ENCODE results near the gene TACC2.
"Not testable (repeated sequence)": the region's sequence is repeated elsewhere in the genome, so short reads cannot be mapped to it uniquely, and the experiment has no call there.

The TACC2 gene

DNA sequence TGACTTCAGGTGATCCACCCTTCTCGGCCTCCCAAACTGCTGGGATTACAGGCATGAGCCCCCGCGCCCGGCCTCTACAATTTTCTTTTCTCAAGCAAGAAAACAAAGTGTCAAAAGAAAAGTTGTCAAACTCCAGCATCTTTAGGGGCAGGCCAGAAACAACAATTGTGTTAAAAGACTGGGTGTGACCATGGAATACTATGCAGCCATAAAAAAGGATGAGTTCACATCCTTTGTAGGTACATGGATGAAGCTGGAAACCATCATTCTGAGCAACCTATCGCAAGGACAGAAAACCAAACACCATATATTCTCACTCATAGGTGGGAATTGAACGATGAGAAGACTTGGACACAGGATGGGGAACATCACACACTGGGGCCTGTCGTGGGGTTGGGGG lies 34.3 kb downstream of the TACC2 start:
- DNase-seq (ENCODE audit: low read depth), result not testable (repeated sequence)

DNA sequence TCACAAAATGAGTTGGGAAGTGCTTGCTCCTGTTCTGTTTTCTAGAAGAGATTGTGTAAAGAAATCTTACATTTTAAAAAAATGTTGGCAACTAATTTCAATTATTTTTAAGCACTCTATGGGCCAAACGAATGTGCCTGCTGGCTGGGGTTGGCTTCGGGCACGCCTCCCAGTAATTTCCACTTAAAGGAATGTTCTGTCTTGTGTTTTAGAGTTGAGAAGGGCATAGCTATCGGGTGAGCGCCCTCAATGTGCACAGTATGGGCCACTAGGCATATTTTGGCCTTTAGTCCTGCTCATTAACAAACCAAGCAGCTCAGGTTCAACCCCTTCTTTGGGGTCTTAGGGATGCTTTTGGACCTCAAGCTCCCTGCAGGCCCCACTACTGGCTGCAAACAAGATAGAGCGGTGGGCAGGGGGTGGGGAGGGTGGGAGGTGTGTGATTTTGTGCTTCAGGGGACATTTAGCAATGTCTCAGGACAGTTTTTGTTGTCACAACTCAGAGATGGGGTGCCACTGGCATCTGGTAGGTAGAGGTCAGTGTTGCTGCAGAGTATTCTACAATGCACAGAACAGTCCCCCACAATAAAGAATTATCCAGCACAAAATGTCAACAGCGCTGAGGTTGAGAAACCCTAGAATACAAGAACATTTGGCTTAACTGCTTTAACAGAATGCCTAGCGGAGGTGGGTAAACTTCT lies 40.7 kb downstream of the TACC2 start:
- DNase-seq (ENCODE audit: low read depth), result no peak

- DNase-seq (ENCODE audit: low read depth), result no peak
These were observed 41.2 kb downstream of the TACC2 start for GRCh38 chr10:122030200-122030552.

DNA sequence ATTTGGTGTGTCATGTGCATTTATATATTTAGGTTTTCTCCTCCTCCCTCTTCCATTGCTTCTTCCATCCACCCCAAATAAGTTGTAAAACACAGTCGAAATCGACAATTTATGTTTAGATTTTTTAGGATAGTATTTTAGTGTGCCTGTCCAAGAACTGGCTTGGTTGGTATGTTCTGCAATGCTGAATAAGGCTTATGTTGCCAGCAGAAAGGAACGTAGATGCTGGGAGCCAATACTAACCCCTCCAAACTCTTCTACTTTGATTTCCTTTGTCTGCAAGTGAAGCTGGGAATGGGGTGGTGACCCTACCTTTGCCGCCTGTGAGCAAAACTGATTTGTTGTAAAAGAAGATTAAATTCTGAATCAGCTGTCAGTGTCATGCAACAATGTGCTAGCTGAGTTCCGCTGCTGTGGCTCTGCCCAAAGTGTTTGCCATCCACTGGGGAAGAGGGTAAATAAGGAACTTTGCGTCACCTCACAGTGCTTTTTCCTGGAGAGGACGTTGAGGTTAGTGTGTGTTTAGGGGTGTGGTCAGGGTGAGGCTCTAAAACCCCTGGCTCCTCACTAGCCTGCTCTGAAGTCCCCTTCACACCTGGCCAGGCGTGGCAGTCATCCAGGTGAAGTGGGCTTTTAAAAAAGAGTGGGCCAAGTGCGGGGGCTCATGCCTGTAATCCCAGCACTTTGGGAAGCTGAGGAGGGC lies 44.4 kb downstream of the TACC2 start:
- no peak for DNase-seq (ENCODE audit: low read depth)

- DNase-seq (ENCODE audit: low read depth), result no peak
These were observed 45.3 kb downstream of the TACC2 start for GRCh38 chr10:122034149-122034756.

- DNase-seq (ENCODE audit: low read depth), result no peak
These were observed 51.8 kb downstream of the TACC2 start for GRCh38 chr10:122040786-122041185.

- no peak for DNase-seq (ENCODE audit: low read depth)
These were observed 53.9 kb downstream of the TACC2 start for GRCh38 chr10:122042836-122043235.

DNA sequence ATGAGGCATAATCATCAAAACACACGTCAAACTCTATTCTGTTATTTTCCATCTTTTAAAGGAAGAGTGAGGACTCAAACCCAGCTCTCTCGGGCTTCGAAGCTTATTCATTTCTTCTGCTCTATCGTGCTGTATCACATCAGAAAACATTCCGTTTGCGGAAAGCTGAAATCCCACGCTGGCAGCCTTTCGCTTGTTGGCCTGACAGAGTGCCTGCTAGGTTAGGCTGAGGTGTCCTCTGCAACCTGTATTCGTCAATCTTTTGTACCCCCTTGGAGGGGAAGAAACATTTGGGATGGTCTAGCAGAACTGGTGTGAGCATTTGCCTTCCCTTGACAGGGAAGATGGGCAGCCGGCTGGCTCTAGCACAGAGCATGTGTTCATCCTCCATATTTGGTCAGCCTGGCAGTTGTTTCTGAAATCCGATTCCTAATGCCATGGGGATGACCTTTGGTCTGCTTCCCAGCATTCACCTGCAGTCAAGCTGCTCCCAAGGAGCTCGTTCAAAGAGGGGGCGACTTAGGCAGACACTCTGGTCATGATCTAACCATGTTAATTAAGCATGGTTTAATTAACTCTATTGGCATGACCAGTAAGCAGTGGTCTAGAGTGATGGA lies 55.2 kb downstream of the TACC2 start:
- DNase-seq (ENCODE audit: low read depth), result no peak

- no peak for DNase-seq (ENCODE audit: low read depth)
These were observed 55.8 kb downstream of the TACC2 start for GRCh38 chr10:122044713-122045112.

GRCh38 chr10:122045212-122045611 lies 56.2 kb downstream of the TACC2 start:
- DNase-seq (ENCODE audit: low read depth), result no peak

DNA sequence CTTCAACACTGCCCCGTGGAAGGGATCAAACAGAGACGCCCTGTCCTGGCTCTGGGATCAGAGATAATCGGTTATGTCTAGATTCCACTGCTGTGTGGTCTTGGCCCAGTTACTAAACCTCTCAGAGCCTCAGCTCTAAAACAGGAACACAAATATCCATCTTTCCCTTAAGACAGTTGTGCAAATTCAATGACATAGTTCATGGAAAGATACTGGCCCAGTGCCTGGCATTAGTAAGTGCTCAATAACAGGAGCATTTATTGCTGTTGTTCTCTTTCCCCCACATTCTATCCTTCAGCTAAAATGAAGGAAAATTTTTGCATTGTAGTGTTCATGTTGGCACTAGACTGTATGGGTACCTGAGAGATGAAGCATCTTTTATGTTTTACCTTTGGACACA lies 58.6 kb downstream of the TACC2 start:
- DNase-seq (ENCODE audit: low read depth), result no peak

GRCh38 chr10:122049076-122049475 lies 60.1 kb downstream of the TACC2 start:
- DNase-seq (ENCODE audit: low read depth), result no peak

DNA sequence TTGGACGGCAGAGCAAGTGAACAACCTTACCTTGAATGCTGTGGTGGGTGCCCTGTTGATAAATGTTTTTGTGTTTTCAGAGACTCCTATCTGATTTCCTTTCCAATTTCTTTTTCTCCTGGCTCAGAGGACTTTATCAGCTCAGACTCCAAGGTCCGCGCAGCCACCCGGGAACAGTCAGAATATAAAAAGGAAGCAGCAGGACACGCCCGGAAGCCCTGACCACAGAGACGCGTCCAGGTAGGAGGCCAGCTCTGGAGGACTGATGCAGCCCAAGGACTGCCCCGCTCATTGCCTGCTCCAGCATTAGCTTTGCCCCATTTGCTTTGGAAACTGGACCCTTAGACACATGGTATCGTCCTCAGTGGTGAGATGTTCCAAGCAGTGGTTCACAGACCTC lies 61.3 kb downstream of the TACC2 start:
- no peak for DNase-seq (ENCODE audit: low read depth)

DNA sequence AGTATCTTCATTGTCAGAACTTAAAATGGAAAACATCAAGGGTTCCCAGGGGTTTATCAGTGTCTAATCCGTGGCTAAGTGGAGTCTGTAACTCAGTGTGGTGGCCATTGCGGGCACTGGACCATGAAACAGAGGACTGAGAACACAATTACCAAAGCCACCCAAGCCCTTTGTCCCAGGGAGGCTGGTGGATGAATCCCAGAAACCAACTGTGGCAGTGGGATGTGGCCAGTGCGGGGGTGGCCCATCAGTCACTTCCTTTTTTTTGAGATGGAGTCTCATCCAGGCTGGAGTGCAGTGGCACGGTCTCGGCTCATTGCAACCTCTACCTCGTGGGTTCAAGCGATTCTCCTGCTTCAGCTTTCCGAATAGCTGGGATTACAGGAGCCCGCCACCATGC lies 61.8 kb downstream of the TACC2 start:
- no peak for DNase-seq (ENCODE audit: low read depth)

DNA sequence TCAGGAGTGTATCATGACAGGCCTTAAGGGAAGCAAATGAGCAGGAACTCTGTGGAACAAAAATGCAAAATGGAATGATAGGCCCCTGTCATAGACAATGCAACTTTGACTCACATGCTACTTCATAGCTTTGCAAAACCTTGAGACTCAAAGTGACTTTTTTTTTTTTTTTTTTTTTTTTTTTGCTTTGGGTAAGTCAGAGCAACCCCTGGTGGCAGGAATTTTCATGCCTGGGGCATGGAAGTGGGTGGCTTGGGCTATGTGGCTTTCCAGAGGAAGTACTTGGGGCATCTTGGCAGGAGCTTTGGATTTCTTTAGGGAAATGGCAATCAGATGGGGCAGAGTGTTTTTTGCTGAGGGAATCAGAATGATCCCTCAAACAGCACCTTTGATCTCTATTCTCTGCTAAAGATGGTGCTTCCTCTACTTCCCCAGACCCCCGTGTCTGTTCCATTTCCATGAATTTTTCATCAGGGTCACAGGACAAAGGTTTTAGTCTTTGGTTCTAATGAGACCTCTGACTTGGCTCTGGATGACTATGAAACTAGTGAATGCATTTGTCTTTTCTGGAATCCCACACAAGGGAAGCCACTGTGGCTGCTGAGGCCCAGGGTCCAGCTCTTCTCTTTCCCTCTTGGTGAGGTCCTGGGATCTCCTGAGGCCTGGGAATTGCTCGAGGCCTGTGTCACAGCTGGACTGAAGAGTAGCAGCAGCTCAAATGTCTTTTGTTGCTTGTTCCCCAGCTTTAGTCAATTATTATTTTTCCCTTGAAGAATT lies 62.8 kb downstream of the TACC2 start:
- DNase-seq (ENCODE audit: low read depth), result no peak

DNA sequence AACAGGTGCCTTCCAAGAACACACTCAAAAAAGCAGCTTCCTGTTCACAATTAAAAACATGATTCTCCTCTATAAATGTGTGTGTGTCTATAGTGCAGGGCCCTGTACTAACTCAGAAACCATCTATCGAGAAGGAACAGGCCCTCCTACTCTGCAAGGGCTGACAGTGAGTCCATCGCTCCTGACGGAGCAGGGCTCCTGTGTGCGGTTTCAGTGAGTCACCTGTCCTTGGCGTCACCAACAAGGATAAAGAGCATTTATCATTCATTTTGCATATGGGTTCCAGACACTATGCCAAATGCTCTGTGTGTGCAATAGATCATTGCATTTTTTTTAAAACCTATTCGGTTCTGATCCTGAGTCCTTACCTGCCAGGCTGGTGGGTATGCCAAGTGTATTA lies 63.7 kb downstream of the TACC2 start:
- no peak for DNase-seq (ENCODE audit: low read depth)

GRCh38 chr10:122053314-122053713 lies 64.4 kb downstream of the TACC2 start:
- no peak for DNase-seq (ENCODE audit: low read depth)

DNA sequence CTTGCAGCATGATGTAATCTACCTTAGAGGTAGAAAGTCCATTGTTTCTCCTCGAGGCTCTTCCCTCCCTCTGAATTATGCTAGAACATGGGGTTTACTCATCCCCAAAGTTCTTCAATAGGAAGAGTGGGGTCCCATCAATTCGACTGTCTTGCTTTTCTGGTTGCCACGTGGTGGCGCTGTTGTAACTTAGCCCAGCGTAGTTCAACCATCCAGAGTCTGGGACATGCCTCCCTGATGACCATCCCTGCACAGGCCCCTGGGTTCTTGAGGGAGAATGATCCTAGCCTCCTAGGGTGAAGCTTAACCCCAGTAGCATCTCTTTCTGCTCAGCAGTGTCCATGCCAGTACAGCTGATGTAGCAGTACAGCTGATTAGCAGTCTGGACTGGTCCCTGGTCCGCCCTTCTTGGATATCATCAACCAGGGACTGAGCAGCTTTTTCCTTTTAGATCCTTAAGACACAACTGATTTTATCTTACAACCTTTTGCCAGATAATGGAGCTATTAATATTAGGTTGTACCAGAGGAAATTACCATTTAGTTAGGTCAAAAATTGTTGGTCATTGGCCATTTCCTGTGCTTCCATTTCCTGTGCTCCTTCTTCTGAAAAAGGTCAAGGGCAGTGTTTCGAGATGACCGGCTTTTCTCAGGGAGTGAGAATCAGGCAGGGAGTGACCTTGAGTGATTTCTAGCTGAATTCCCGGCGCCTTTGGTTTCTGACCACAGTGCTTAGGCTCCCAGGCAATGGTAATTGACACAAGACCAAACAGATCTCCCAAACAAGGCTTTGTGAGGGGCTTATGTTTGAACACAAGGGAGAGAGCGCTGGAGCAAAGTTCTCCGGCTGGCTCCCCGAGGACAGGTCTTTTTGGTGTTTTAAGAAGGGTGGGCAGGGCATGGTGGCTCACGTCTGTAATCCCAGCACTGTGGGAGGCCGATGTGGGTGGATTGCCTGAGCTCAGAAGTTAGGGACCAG lies 65.4 kb downstream of the TACC2 start:
- no peak for DNase-seq (ENCODE audit: low read depth)

DNA sequence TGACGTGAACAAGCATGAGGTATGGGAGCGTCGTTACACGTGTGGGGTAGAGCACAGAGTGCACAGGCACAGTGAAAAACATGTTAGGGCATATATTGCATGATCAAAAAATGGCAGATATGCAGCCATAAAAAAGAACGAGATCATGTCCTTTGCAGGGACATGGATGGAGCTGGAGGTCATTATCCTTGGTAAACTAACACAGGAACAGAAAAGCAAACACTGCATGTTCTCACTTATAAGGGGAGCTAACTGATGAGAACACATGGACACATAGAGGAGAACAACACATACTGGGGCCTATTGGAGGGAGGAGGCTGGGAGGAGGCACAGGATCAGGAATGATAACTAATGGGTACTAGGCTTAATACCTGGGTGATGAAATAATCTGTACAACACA lies 66.3 kb downstream of the TACC2 start:
- no peak for DNase-seq (ENCODE audit: low read depth)

DNA sequence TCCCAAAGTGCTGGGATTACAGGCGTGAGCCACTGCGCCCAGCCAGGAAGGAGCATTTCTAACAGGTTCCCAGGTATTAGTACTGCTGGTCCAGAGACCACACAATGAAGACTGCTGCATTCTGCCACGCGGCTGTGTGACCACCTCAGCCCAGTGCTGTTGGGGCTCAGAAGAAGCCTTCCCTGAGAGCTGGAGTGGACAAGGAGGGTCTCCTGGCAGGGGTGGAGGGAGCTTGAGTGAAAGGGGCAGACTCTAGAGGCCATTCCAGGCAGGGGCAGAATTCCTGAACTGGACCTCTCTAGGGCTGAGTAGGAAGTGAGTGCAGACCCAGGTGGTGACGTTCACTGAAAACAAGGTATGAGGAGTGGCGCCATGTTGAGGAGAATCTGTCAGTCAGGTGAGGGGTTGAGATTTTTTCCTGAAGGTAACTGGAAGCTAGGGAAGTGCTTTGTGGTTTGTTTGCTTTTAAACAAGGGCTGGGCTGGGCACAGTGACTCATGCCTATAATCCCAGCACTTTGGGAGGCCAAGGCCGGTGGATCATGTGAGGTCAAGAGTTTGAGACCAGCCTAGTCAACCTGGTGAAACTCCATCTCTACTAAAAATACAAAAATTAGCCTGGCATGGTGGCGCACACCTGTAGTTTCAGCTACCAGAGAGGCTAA lies 67.6 kb downstream of the TACC2 start:
- DNase-seq (ENCODE audit: low read depth), result no peak

Data from CMK (cell line).